GM10248 (cell line): ENCODE measurements around the gene TCTA.
A peak's percentile ranks its signal among the peaks of the same experiment; 100 is the strongest.

Source experiments
- CTCF ChIA-PET: fragments of 300-600 bp; sonication (Branson Sonifier 250); formaldehyde crosslinking; extraction: SDS; loops from one replicate; lab custom pipeline; 2021; ENCODE audit warnings: antibody characterized with exemption; lab: Yijun Ruan, JAX
- POLR2A ChIA-PET: fragments of 350-650 bp; sonication (Branson Sonifier 250); formaldehyde crosslinking; extraction: SDS; loops from one replicate; lab custom pipeline; 2020; ENCODE audit warnings: antibody characterized with exemption; lab: Yijun Ruan, JAX
- DNase-seq: peaks from one replicate; pipeline ENCODE4 v3.0.0; 2012; ENCODE audit errors: extremely low spot score
- TF ChIP-seq, protein P1 (sequence below): IDR thresholded peaks from 2 replicates; pipeline ENCODE4 v1.5.1; 2012; ENCODE audit warnings: mild to moderate bottlenecking, low read depth; ENCODE audit errors: extremely low read depth, missing control alignments, control extremely low read depth

TCTA gene

DNA sequence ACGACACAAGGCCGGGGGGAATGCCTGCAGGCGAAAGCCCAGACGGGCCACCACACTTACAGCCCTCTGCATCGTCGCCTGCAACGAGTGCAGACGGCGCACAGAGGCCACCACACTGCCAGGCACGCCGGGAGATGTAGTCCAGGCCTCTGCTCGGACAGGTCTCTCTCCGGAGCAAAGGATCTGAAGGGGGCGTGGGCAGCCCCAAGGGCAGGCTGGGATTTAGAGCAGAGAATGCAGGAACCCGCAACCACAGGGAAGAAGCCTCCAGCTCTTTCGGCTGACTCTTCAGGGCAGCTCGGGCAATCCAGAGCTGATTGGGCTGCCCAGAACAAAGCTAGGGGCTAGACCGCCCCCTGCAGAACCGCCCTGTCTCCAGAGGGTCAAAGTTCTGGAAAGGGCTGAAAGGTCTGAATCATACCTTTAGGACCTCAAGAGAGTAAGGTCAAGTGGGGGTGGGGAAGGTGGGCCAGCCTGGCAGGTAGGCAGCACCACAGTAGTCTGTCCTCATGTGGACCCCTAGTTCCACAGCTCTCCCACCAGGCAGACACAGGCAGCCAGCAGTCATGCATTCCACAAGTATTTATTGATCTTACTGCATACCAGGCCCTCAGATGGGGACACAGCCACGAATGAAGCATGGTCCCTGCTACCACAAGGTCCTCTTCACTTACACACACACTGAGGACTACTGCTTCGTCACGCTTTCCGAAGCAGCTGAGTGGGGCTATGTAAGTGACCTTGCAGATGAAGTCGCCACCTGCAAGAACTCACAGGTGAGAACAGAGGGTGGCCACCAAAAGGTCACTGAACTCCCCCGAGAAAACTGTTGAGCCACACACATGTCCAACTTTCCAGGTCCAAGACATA, 10.4 kb downstream of the TCTA start, which contains the start of gene AMT:
TSS of gene AMT (minus strand) at position 95 of the 870 bp plus-strand sequence. CDS start at position 72, 23 bp downstream.
- ChIA-PET CTCF (interaction anchor here (1.4 to 2.0 kb wide), 3 partner anchors 10 to 82 kb away, joined by 3 to 11 read pairs (median 4); partner anchors contain the start of genes RHOA, TCTA and USP4), POLR2A (interaction anchor here (2.5 kb wide), 1 partner anchor 10 kb away, joined by 12 read pairs; the partner anchor contains the start of genes RHOA and TCTA)
- TF ChIP-seq, protein P1, sequence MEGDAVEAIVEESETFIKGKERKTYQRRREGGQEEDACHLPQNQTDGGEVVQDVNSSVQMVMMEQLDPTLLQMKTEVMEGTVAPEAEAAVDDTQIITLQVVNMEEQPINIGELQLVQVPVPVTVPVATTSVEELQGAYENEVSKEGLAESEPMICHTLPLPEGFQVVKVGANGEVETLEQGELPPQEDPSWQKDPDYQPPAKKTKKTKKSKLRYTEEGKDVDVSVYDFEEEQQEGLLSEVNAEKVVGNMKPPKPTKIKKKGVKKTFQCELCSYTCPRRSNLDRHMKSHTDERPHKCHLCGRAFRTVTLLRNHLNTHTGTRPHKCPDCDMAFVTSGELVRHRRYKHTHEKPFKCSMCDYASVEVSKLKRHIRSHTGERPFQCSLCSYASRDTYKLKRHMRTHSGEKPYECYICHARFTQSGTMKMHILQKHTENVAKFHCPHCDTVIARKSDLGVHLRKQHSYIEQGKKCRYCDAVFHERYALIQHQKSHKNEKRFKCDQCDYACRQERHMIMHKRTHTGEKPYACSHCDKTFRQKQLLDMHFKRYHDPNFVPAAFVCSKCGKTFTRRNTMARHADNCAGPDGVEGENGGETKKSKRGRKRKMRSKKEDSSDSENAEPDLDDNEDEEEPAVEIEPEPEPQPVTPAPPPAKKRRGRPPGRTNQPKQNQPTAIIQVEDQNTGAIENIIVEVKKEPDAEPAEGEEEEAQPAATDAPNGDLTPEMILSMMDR, result no peak
- DNase-seq, result no peak

DNA sequence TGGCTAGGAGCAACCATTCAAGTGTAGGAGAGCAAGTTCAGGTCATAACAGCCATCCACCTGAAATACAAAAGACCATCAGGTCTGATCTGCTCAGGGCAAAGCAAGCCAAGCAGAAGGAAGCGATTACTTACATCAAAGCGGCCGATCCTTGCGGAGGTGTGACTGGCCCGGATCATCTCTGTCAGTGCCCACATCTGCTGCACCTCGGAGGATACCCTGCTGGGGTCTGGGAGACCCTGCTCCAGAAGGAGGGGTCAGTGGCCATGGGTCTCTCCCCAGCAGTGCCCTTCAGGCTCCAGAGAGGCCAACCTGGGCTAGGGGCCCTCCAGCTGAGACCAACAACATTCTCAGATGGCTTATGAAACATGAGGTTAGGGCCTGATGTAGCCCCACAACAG, 12.6 kb downstream of the TCTA start:
- POLR2A ChIA-PET, result interaction anchor here (3.8 kb wide), 1 partner anchor 13 kb away, joined by 22 read pairs; the partner anchor contains the start of genes RHOA and TCTA
- DNase-seq, result no peak
- TF ChIP-seq, protein P1, result no peak
- CTCF ChIA-PET, result interaction anchor here (1.7 kb wide), 1 partner anchor 9 kb away, joined by 6 read pairs; no protein-coding TSS in a partner anchor

DNA sequence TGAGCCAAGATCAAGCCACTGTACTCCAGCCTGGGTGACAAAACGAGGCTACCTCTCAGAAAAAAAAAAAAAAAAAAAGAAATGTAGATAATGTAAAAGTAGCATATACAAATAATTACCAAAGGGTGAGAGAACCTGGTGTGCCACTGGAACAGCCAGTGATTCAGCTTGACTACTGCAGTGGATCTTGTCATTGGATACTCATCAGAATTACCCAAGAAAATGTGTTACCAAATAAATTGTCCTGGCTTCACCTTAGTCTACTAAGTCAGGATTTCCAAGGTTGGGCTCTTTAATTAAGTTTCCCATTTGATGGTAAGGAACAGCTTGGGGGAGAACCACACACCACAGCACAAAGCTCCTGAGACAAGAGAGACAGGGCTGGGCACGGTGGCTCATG, 15.4 kb downstream of the TCTA start:
- ChIA-PET POLR2A (interaction anchor here (3.8 kb wide), 1 partner anchor 16 kb away, joined by 22 read pairs; the partner anchor contains the start of genes RHOA and TCTA), CTCF (no interaction called here)
- TF ChIP-seq, protein P1, result no peak
- peak; percentile 4 for DNase-seq

DNA sequence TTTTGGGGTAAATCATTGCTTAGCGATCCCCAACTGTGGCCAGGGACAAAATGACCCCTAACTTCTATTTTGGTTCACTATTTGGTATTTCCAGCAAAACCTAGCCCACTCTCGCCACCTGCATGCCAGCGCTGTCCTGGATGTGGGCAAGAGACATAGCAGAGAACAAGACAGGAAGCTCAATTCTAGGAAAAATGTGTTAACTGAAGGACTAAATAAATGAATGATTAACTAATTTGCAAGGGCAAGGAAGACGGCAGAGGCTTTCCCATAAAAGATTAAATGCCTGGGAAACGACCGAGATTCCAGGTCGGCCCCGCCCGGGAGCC, 16.5 kb downstream of the TCTA start:
- TF ChIP-seq, protein P1, result no peak
- ChIA-PET POLR2A (interaction anchor here (1.5 kb wide), 1 partner anchor 17 kb away, joined by 10 read pairs; the partner anchor contains the start of gene RHOA), CTCF (interaction anchor here (1.0 to 1.4 kb wide), 4 partner anchors 13 to 88 kb away, joined by 3 to 6 read pairs (median 4); no protein-coding TSS in a partner anchor)
- no peak for DNase-seq

DNA sequence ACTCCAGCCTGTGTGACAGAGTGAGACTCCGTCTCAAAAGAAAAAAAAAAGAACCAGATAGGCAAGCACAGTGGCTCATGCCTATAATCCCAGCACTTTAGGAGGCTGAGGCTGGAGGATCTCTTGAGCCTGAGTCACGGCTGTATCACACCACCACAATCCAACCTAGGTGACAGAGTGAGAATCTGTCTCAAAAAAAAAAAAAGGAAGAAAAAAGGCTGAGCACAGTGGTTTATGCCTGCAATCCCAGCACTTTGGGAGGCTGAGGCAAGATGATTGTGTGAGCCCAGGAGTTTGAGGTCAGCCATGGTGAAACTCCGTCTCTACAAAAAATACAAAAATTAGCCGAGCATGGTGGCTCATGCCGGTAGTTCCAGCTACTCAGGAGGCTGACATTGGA, 22.5 kb downstream of the TCTA start:
- DNase-seq, result no peak
- ChIA-PET CTCF (no interaction called here), POLR2A (no interaction called here)
- TF ChIP-seq, protein P1, result no peak

DNA sequence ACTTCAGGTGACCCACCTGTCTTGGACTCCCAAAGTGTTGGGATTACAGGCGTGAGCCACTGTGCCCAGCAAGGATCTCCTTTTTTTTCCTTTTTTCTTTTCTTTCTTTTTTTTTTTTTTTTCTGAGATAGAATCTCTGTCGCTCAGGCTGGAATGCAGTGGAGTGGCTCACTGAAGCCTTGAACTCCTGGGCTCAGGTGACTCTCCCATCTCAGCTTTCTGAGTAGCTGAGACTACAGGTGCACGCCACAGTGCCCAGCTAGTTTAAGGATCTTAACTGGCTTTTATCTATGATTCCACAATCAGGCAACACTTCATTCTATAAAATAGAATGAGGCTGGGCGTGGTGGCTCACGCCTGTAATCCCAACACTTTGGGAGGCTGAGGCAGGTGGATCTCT, 33.2 kb downstream of the TCTA start:
- ChIA-PET CTCF (interaction anchor here (2.5 to 5.3 kb wide), 3 partner anchors 13 to 457 kb away, joined by 10 to 56 read pairs (median 12); partner anchors contain the start of genes CCDC71 and KLHDC8B), POLR2A (no interaction called here)

More for the DNA sequence above, 33.2 kb downstream of the TCTA start:
- no peak for DNase-seq
- TF ChIP-seq, protein P1, result no peak
